K562 treated with DMSO at 1 percent for 12 hours (cell line): ENCODE measurements around the gene ARL4A. TPM values are rescaled to one million over a fixed set of nuclear protein-coding genes. Genes with fewer than 3 reads are reported as not detected.

Experiments used
- total RNA-seq: library from RNA; unstranded; fragments of 300-600 nt; gene quantifications from 2 replicates; pipeline ENCODE4 v1.2.3, GENCODE V29; 2022; ENCODE audit not compliant: insufficient read depth

ARL4A gene, protein sequence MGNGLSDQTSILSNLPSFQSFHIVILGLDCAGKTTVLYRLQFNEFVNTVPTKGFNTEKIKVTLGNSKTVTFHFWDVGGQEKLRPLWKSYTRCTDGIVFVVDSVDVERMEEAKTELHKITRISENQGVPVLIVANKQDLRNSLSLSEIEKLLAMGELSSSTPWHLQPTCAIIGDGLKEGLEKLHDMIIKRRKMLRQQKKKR
- total RNA-seq = 42.2 and 54.8 TPM in 2 replicates

DNA sequence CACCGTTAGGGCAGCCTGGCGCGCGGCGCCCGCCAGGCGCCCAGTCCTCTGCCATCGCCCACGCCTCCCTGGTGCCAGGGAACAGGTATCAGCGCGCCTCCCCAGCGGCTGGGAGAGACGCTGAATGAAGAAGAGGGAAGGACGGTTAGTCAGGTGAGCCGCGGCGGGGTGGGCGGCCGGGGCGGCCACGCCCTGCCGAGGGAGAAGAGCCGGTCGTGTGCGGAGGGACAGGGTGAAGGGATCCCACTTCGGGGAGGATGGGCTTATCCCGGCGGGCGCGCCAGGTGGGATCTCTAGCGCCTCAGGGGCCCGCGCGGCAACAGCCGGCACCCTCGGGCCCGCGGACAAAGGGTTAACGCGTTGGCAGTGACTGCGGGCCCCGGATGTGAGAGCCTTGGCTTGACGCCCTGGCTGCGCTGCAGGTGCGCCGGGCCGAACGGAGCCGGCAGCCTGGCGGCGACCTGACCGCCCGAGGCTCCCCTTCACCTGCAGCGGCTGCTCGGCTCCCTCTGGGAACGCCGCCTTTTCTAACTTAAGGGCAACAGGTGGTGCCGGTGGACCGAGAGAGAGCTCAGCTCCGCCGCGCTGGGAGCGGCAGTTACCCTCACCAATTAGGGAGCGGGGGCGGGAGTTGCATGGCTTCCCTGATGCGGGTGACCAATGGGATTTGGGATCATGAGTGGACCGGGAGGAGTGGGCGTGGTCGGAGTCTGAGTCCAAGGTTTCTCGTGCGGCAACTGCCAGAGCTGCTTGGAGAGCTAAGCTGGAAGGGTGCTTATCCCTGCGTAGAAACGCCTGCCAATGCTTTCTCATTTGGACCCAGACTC lies at the start of gene ARL4A:
Gene ARL4A (plus strand): TSS at position 743 of the 827 bp plus-strand sequence. CDS start 622 bp downstream, outside the sequence.

Other genes with a start within 250 kb of the ARL4A start
- gene SCIN, start 116.9 kb upstream of the ARL4A start, total RNA-seq = 9.5 and 17.1 TPM in 2 replicates